HFF-Myc (cell line): ENCODE measurements around the gene GPSM3.

Source experiments
- DNase-seq: peaks from one replicate; pipeline ENCODE4 v3.0.0-alpha.2; 2011; ENCODE audit warnings: low read depth; ENCODE audit errors: extremely low read depth
- H3K4me3 ChIP-seq: replicated peaks from 2 replicates; pipeline ENCODE4 v1.5.1; 2011; ENCODE audit warnings: low read depth, mild to moderate bottlenecking, control low read depth, low read length
- TF ChIP-seq, protein P1 (sequence below): IDR thresholded peaks from 2 replicates; pipeline ENCODE4 v1.5.1; 2012; ENCODE audit warnings: mild to moderate bottlenecking, low read depth, low read length, control low read depth; ENCODE audit errors: missing control alignments

Gene GPSM3

DNA sequence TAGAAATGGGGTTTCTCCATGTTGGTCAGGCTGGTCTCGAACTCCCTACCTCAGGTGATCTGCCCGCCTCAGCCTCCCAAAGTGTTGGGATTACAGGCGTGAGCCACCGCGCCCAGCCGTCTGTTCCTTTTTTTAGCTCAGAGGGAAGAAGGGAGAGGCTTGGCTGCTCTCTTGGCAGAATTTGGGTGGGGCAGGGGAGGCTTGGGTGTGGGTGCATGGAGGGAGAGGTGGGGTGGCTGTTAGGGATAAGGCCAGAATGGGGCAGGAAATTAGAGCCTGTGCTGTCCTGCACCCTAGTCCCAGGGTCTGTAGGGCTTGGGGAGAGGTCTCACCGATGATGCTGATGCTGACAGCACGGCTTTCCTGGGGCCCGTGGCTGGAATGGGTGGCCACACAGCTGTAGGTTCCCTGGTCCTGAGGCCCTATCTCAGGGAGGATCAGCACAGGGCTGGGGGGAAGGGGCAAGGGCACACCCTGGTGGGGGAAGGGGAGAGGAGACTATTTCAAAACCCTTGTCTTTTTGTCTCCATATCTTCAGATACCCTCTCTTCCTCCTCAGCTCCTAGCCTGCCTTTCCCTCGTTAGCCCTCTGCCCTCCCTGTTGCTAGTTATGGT lies 10.4 kb downstream of the GPSM3 start:
- TF ChIP-seq, protein P1, sequence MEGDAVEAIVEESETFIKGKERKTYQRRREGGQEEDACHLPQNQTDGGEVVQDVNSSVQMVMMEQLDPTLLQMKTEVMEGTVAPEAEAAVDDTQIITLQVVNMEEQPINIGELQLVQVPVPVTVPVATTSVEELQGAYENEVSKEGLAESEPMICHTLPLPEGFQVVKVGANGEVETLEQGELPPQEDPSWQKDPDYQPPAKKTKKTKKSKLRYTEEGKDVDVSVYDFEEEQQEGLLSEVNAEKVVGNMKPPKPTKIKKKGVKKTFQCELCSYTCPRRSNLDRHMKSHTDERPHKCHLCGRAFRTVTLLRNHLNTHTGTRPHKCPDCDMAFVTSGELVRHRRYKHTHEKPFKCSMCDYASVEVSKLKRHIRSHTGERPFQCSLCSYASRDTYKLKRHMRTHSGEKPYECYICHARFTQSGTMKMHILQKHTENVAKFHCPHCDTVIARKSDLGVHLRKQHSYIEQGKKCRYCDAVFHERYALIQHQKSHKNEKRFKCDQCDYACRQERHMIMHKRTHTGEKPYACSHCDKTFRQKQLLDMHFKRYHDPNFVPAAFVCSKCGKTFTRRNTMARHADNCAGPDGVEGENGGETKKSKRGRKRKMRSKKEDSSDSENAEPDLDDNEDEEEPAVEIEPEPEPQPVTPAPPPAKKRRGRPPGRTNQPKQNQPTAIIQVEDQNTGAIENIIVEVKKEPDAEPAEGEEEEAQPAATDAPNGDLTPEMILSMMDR = no peak
- H3K4me3 ChIP-seq = no peak overlapping the region
- no peak for DNase-seq

DNA sequence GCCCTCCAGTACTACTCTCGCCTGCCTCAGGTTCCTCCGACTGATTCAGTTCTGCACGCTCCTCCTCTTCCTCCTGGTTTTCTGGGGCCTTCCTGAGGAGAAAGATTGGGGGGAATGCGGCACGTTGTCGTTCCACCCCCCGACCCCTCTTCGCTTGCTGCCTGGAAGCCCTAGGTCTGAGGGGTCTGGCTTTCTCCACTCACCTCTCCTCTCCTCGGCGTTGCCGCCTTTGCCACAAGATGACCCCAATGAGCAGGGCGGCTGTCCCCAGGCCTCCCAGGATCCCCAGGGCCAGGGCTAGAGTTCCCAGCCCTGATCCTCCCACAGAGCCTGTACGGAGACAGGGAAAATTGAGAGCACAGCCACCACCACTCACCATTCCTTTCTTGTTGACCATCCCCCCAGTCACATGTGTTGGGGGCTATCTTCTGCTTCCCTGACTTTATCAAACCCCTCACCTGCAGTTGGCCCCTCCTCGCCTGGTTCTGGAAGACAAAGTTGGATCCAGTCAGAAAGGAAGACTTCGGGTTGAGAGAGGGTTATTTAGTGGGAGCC lies 11.2 kb downstream of the GPSM3 start:
- H3K4me3 ChIP-seq = no peak overlapping the region
- TF ChIP-seq, protein P1 = no peak
- DNase-seq = no peak

DNA sequence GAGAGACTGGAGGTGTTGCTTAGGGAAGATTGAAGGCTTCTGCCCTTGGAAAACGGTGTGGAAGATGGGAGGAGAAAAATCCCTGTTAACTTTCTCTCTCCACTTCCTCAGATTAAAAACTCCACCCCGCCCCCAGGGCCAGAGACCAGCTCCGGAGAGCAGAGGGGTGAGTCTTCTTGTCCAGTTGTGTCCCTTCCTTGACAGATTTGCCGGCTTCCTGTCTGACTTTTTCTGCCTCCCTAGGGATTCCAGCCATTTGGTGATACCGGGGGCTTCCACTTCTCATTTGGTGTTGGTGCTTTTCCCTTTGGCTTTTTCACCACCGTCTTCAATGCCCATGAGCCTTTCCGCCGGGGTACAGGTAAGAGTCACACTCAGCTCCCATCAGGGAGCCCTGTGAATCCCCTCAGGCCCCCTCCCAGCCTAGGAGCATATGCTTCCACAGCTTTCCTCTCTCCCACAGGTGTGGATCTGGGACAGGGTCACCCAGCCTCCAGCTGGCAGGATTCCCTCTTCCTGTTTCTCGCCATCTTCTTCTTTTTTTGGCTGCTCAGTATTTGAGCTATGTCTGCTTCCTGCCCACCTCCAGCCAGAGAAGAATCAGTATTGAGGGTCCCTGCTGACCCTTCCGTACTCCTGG lies 12.6 kb downstream of the GPSM3 start:
- peak overlapping the region; percentile 90 for H3K4me3 ChIP-seq
- no peak for DNase-seq
- TF ChIP-seq, protein P1 = no peak

DNA sequence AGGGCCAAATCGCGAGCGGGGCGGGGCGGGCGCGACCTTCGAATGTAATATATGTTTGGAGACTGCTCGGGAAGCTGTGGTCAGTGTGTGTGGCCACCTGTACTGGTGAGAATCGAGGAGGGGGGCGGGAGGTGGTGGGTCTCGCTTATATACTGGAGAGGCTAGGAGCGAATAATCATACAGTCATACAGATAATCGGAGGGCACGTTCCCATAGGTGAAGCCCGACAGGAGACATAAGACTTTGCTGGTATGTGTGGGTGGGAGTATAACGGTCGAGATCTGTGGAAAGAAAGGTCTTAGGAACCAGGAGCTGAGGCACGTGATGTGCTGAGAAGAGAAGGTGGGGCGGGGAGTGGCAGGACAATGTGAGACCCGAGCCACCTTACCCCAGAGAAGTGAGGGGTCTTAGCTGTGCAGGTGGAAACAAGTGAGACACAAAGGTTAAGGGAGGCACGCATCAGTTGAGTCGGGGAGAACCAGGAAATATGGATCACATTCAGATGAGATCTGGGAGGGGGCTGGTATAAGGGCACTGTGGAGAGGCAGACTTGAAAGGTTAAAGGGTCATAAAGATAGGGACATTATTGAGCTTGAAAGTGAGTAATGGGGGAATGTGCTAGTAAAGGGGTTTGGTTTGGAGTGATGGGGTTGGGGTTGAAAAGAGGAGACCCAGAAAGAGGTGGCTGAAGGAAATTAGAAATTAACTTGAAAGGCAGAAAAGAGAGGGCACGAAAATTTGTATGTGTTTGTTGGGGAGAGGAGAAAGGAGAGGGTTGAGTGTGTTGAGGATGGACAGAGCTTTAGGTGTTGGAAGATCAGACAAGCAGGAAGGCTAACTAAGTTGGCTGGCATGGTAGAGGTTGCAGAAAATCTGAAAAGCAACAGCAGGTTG lies 13.6 kb downstream of the GPSM3 start:
- DNase-seq = no peak
- TF ChIP-seq, protein P1 = no peak
- H3K4me3 ChIP-seq = peak overlapping the region; percentile 90

DNA sequence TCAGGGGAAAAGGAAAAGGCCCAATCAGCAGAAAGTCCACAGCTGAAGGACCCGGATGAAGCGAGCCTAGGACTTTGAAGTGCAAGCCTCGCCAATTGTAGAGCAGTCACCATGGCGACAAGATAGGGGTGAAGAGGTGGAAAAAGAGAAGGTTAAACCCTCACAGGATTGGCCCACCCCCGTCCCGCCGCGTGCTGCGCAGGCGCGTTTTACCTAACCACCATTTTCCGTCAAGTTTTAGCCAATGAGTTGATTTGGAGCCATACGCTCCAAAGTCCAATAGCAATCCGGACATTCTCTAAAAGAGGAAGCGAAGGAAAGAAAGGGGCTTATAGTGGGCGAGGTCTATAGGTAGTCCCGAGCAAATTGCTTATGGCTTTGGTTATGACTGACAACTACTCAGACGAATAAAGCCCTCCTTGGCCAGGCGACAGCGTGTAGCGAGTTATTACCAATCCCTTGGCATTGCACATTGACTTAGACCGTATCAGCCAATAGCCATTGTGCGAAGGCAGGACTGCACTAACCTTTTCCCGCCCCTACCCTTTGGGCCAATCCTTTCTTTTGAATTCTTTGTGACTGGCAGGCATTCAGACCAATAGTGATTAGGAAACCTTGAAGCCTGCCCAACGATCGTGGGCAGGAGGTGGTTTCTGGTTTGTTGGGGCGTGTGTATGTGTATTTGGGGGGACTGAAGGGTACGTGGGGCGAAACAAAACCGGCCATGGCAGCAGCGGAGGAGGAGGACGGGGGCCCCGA lies 14.5 kb downstream of the GPSM3 start, which contains the start of gene RNF5:
Gene RNF5, plus strand, starts transcription at position 618 of the 759 bp plus-strand sequence. Its CDS starts 107 bp downstream, at position 725.
- peak within 1 kb of the TSS; percentile 90 for H3K4me3 ChIP-seq
- DNase-seq = peak; percentile 100
- TF ChIP-seq, protein P1 = no peak
